GM19239 (cell line): ENCODE measurements around the gene RDM1.
A peak's percentile ranks its signal among the peaks of the same experiment; 100 is the strongest.
"Not testable (repeated sequence)": the region's sequence is repeated elsewhere in the genome, so short reads cannot be mapped to it uniquely, and the experiment has no call there.

Experiments used
- DNase-seq: peaks from one replicate; pipeline ENCODE4 v3.0.0; 2011; ENCODE audit warnings: low spot score; ENCODE audit not compliant: insufficient read length
- FAIRE-seq: peaks from 2 replicates; lab custom pipeline; 2011; peaks lifted over from hg19 to GRCh38; lab: Jason Lieb, UNC

RDM1 gene

DNA sequence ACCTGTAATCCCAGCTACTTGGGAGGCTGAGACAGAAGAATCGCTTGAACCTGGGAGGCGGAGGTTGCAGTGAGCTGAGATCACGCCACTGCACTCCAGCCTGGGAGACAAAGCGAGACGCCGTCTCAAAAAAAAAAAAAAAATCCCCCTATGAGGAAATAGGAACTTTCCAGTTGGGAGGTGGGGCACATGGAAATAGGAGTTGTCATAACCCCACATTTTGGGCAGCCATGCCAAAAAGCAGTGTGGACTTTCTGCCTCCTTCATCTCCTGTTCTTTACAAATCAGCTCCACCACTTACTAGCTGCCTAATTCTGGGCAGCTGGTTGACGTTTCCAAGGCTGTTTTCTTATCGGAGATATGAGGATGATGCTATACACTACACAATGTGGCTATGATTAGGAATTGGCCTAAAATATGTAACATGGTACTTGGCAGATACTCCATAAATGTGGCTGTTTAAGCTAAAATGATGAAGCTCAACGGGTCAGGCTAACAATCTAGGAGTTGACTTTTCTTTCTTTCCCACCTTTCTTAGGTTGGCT, 28.9 kb downstream of the RDM1 start:
- FAIRE-seq (no peak), DNase-seq (no peak)

- no peak for FAIRE-seq
- DNase-seq, result no peak
Observed at GRCh38 chr17:35900708-35901480, 29.7 kb downstream of the RDM1 start.

- FAIRE-seq, result no peak
Observed at GRCh38 chr17:35900280-35900679, 30.3 kb downstream of the RDM1 start.

GRCh38 chr17:35898283-35899070, 32.1 kb downstream of the RDM1 start:
- FAIRE-seq, result no peak

More at GRCh38 chr17:35900280-35900679, 30.3 kb downstream of the RDM1 start:
- no peak for DNase-seq

GRCh38 chr17:35897772-35898171, 32.8 kb downstream of the RDM1 start:
- FAIRE-seq, DNase-seq: not testable (repeated sequence)

More at GRCh38 chr17:35898283-35899070, 32.1 kb downstream of the RDM1 start:
- DNase-seq, result no peak

- FAIRE-seq (no peak), DNase-seq (no peak)
Observed at GRCh38 chr17:35895636-35896587, 34.7 kb downstream of the RDM1 start.

DNA sequence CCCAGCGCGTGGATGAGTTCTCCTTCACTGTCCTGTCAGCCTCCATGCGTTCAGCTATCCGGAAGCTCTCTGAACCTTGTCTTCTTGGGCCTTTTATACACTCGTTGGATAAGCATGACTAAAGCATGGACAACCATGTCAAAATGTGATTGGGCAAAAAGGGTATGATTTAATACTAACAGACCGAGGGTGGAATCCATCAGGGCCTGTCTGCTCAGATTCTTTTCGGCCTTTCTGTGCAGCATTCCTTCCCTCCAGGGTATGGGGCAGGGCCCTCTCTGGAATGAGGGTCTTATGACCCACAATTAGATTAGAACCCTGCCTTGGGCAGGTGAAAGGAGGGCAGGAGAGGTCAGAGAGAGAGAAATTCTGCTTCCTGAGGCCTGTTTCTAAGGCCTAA, 36.4 kb downstream of the RDM1 start:
- DNase-seq (no peak), FAIRE-seq (no peak)

- FAIRE-seq (no peak), DNase-seq (no peak)
Observed at GRCh38 chr17:35893751-35894150, 36.8 kb downstream of the RDM1 start.

- FAIRE-seq (no peak), DNase-seq (no peak)
Observed at GRCh38 chr17:35892091-35893035, 38.2 kb downstream of the RDM1 start.

- FAIRE-seq (no peak), DNase-seq (no peak)
Observed at GRCh38 chr17:35891269-35891668, 39.3 kb downstream of the RDM1 start.

DNA sequence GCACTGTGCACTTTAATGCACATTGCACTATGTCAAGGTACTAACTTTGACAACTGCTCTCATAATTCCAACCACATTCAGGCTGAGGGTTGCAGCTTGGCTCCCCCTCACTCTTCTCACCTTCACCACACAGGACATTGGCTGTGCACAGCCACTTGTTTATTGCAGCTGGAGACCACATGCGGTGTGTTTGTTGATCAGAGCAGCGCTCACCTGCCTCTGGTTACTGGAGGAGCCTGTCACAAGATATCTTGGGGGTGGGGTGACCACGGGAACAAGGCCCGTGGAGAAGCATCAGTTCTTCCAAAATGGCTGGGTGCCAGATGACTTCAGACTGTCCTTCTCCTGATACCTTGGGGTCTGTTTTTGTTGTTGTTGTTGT, 39.8 kb downstream of the RDM1 start:
- FAIRE-seq (no peak), DNase-seq (no peak)

GRCh38 chr17:35889818-35890773, 40.5 kb downstream of the RDM1 start:
- DNase-seq (no peak), FAIRE-seq (no peak)

DNA sequence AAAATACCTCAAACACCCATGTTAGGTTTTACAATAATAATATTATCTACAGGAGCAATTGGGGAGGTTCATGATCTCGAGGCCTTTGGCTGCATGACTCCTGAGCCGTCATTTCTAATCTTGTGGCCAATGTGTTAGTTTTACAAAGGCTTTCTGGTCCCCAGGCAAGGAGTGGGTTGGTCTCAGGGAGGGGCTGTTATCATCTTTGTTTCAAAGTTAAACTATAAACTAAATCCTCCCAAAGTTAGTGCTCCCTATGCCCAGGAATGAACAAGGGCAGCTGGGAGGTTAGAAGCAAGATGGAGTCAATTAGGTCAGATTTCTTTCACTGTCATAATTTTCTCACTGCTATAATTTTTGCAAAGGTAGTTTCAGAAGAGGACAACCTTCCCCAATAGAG, 41.3 kb downstream of the RDM1 start:
- FAIRE-seq, result no peak
- DNase-seq, result no peak

DNA sequence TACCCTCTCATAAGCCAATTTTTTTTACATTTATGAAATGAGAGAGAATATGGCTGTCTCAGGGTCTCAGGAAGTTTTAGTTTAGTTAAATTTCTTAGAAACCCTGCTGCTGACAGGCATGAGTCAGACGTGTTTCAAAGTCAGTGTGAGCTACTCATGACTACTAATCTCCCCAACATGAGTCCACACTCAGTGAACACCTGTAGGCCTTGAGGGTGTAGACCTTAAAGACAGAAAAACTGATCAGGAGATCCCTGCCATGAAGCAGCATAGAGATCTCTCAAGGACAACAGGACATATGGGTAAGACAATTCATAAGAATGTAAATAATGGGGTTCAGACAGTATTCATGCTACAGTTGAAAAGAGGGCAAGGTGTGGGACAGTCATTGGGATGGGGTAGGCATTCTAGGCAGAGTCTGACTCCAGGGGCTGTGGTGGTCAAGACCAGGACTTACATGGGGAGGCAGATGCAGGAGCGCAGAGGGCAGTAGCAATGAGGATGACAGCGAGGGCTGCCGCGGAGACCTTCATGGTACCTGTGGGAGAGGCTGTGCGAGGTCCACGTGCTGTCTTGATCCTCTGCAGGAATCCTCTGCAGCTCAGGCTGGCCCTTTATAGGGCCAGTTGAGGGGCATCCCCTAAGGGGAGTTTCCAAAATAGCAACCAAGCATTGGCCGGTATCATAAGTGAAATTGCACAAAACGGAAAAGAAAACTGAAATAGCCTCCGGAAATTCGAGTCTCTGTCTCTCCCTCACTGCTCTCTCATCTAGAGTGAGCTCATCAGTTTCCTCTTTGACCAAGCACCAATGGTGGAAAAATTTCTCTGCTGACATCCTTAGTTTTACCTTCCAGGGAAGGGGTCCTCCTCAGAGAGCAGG, 50.6 kb downstream of the RDM1 start, which contains the start of gene CCL5:
Gene CCL5, minus strand, starts transcription at position 588 of the 882 bp plus-strand sequence.
- FAIRE-seq, result no peak
- peak; percentile 76 for DNase-seq

DNA sequence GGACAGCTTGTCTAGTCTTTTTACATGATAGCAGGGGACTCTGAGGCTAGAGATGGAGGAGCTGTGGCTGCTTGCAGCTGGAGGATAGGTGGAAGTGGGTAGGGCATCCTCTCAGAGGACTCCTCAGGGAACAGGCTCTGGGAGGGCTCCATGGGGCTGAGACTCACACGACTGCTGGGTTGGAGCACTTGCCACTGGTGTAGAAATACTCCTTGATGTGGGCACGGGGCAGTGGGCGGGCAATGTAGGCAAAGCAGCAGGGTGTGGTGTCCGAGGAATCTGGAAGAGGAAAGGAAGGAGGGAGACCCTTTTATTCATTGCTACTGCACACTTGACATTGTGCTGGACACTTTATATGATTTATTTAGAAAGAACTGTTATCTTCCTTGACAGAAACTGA, 52.2 kb downstream of the RDM1 start:
- FAIRE-seq (no peak), DNase-seq (no peak)

- DNase-seq (no peak), FAIRE-seq (no peak)
Observed at GRCh38 chr17:35877345-35878029, 53.1 kb downstream of the RDM1 start.
